Glomerular endothelial cell (primary cell): ENCODE data around the gene GMEB1. TPM values are rescaled to one million over a fixed set of nuclear protein-coding genes. Genes with fewer than 3 reads are reported as not detected.
"Not testable (repeated sequence)": the region's sequence is repeated elsewhere in the genome, so short reads cannot be mapped to it uniquely, and the experiment has no call there.

Experiments used
- DNase-seq: peaks from one replicate; pipeline ENCODE4 v3.0.0-alpha.2; 2011; ENCODE audit warnings: low read depth, low spot score; ENCODE audit errors: extremely low read depth
- total RNA-seq: library from RNA; depleted of rRNA; stranded (reverse); fragments of >200 nt; gene quantifications from 2 replicates; pipeline ENCODE4 v1.2.3, GENCODE V29; 2015

The GMEB1 gene
- total RNA-seq, 1 donor from 2014 or later: 12.0 TPM

DNA sequence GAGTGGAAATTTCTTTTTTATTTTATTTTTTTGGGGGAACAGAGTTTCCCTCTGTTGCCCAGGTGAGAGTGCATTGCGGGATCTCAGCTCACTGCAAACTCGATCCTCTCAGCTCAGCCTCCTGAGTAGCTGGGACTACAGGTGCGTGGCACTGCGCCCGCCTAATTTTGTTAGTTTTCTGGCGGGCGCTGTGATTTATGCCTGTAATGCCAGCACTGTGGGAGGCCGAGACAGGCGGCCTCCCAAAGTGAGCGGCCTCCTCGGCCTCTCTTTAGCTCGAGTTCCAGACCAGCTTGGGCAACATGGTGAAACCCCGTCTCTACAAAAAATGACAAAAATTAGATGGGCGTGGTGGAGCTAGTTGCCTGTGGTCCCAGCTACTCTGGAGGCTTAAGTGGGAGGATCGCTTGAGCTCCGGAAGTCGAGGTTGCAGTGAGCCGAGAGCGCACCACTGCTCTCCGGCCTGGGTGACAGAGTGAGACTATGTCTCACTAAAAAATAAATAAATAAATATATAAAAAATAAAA is 2.7 kb downstream of the GMEB1 start:
- DNase-seq: no peak

- DNase-seq: not testable (repeated sequence)
Observed at GRCh38 chr1:28672971-28673370, 4.4 kb downstream of the GMEB1 start.

GRCh38 chr1:28675924-28676257 is 7.3 kb downstream of the GMEB1 start:
- no peak for DNase-seq

GRCh38 chr1:28680151-28680550 is 11.6 kb downstream of the GMEB1 start:
- no peak for DNase-seq

DNA sequence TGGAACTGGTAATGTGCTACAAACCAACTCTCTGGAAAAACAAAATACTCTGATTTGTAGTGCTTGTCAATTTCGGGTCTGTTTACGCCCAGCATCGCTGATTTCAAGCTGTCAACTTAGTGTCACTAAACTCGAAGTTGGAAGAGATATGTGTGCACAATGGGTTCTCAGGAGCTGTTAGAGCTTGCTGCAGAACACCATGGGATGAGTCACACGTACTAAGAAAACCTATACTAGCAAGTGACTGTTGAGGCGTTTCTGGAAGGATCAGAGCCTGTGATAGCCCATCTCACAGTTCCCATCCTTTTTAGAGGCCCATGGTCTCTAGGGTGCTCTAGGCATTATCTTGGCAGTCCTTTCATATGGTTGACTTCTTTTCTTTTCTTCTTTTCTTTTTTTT is 14.3 kb downstream of the GMEB1 start:
- DNase-seq: no peak

GRCh38 chr1:28684937-28685336 is 16.4 kb downstream of the GMEB1 start:
- no peak for DNase-seq

- not testable (repeated sequence) for DNase-seq
Observed at GRCh38 chr1:28691627-28692026, 23.0 kb downstream of the GMEB1 start.

DNA sequence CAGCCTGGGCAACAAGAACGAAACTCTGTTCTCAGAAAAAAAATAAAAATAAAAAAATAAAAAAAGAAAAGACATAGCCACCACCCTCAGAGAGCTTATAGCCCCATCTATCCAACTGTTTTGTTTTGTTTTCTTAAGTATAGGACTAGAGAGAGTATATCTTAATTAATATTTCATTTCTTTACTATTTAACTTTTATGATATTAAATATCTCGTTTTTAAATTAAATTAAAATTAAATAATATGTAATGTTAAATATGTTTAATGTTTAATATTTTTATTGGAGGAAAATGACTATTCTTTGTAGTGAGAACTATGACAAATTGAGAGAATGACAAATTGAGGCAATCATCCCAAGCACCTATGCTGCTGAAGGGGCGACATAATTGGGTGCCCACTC is 35.0 kb downstream of the GMEB1 start:
- no peak for DNase-seq

DNA sequence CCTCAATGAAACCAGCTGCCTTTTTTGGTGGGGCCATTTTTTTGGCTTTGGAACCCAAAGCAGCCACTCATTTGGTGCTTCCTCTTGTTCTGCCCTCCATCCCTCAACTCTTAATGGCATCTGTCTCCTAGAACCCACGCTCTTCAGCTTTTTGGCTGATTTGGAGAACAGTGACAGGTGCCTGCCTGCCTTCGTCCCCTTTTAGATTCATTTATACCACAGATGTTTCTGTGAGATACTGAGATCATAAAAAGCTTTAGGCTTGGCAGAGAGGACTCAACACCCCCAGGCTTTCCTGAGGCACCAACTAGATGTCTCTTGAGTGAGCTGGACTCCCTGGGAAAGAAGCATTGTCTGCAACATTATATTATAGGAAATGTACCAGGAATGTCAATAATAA is 47.8 kb downstream of the GMEB1 start:
- no peak for DNase-seq

DNA sequence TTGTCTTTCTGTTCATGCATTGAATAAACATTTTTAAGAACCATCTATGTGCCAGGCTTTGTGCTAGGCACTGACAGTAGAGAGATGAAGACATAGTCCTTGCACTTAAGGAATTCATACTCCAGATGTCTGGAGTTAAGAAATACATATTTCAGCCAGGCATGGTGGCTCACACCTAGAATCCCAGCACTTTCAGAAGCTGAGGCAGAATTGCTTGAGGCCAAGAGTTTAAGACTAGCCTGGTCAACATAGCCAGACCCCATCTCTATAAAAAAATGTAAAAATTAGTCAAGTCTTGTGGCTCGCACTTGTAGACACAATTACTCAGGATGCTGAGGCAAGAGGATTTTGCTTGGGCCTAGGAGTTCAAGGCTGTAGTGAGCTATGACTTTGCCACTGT is 49.6 kb downstream of the GMEB1 start:
- no peak for DNase-seq

DNA sequence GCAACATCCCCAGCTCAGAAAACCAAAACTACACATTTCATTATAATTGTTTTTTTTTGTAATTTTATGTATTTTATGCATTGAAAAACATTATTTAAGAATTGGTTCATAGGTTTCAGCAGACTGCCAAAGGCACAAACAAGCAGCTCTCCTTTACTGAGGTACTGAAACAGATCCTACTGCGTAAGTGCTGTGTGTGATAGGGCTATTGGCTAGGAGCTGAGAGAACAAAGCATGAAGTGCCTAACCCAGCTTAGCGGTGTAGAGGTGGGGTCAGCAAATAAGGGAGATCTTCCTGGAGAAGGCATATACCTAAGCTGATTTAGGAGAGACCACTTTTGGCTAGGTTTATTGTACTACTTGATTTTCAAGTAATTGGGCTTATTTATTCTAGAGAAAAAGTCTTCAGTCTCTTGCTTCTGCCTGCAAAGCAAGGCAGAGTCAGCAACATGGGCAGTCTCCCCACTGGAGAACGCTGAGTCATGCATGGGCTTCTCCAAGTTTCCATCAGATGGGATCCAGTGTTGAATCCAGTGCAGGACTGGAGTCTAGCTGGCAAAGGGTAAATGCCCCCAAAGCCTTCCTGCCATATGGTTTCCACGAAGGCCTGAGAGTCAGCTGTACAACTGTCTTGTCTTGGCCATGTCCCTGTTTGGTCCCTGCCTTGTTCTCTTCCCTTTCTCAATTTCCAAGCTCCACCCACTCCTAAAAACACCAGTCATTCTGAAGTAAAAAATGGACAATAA is 50.2 kb downstream of the GMEB1 start:
- DNase-seq: no peak

DNA sequence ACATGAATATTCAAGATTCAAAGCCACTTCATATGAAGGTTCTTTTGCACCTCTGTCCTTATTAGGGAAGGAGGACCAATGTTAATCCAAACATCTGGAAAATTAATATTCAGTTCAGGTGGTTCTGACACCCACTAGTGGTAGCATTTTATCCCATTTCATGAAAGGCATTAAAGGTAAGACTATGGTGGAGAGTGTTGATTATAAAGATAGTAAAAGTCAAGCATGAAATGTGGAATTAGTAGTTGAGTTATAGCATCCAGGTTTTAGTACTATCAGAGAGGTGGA is 50.7 kb downstream of the GMEB1 start:
- DNase-seq: no peak

- no peak for DNase-seq
Observed at GRCh38 chr1:28720376-28720775, 51.8 kb downstream of the GMEB1 start.

DNA sequence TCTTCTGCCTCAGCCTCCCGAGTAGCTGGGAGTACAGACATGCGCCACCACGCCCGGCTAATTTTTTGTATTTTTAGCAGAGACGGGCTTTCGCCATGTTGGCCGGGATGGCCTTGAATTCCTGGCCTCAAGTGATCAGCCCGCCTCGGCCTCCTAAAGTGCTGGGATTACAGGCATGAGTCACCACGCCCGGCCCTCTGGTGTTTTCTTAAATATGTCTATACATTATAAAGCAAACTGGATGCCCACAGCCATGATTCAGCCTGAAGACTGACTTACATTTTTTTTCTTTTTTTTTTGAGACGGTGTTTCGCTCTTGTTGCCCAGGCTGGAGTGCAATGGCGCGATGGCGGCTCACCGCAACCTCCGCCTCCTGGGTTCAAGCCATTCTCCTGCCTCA is 53.3 kb downstream of the GMEB1 start:
- DNase-seq: not testable (repeated sequence)

DNA sequence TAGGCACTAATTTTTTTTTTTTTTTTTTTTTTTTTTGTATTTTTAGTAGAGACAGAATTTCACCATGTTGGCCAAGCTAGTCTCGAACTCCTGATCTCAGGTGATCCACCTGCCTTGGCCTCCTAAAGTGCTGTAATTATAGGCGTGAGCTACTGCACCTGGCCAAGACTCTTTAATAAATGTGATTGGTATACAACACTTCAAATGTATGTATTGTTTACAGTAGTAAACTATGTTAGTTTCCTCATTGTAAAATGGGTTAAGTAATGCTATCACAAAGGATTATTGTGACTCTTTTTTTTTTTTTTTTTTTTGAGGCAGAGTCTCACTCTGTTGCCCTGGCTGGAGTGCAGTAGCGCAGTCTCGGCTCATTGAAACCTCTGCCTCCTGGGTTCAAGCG is 56.8 kb downstream of the GMEB1 start:
- not testable (repeated sequence) for DNase-seq

DNA sequence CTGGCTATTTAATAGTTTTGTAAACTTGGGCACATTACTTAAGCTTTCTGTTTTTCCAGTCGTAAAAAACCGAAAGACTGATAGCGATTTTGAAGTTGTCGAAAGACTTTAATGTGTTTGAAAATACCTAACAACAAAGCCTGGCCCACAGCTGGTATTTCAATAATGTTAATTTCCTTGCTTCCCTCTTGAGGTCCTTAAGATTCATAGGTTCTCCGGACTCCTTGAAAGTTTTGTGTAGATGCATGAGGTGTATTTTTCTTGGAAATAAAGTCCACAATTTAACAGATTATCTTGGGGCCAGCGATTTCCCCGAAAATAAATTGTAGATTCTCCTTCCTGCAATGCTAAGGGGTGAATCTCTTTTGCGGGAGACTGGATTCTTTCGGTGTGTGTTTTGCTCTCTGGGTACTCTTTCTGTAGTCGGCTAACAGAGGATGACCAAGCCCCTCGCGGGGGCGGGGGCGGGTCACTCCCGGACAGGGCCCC is 67.4 kb downstream of the GMEB1 start:
- no peak for DNase-seq

DNA sequence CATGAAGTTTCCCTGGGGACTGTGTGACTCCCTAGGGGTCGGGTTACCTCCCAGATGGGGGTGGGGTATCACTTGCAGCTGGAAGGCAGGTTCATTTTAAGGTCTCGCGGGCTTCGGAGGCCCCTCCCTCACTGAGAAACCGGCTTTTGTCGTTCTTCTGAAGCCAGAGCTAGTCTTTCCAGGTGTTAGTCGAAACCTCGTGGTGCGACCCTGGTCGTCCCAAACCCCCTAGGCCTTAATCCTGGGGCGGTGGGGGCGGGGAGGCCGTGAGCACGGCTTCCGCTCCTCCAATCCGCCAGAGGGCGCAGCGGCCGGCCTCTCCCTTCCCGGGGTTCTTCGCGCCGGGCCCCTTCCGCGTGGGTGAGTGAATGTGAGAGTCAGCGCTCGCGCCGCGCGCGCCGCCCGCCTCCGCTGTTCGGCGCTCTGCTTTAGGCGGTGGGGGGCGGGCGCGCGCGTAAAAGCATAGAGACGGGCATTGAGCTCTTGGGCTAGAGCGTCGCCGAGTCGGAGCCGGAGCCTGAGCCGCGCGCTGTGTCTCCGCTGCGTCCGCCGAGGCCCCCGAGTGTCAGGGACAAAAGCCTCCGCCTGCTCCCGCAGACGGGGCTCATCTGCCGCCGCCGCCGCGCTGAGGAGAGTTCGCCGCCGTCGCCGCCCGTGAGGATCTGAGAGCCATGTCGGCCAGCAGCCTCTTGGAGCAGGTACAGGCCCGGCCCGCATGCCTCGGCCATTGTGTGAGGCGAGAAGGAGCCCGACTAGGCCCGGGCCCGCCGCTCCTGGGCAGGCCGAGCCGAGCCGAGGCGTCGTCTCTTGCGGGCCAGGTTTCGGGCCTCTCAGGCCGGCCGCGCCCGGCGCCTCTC is 68.1 kb downstream of the GMEB1 start, which contains the start of gene YTHDF2:
YTHDF2 (plus strand) TSS at position 491 of the 857 bp plus-strand sequence; CDS start at position 672, 181 bp downstream.
- DNase-seq: peak; percentile 44

- no peak for DNase-seq
Observed at GRCh38 chr1:28737307-28738132, 68.9 kb downstream of the GMEB1 start.

- DNase-seq: no peak
Observed at GRCh38 chr1:28740118-28740517, 71.5 kb downstream of the GMEB1 start.

DNA sequence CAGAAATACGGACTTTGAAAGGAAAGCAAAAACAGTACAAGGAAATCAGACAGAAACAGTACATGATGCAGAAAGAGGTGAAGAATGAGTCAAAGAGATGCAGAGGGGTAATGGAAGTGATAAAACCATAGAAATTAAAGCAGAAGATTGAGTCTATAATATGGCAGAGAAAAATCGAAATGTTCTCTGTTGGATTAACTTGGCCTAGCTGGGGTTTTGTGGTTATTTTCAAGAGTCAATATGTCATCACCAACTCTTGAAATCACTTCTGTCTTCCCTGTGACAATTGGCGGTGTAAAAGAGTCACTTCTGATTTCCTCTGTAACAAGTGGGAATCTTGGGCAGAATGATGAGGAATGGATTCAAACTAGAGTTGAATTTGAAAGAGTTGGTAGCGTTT is 75.6 kb downstream of the GMEB1 start:
- DNase-seq: no peak

DNA sequence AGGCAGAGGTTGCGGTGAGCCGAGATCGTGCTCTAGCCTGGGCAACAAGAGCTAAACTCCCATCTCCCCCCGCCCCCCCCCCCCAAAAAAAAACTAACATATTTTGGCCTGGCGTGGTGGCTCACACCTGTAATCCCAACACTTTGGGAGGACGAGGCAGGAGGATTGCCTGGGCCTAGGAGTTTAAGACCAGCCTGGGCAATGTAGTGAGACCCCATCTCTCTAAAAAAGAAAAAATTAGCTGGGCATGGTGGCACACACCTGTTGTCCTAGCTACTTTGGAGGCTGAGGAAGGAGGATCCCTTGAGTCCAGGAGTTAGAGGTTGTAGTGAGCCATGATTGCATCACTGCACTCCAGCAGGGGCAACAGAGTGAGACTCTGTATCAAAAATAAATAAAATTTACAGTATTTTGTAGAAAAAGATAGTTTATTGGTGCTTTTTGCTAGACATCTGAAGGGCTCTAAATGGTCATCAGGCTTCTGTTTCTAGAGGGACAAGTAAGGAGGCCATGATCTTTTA is 77.1 kb downstream of the GMEB1 start:
- no peak for DNase-seq
